LNCaP clone FGC (cell line): ENCODE results near the gene CASZ1.

Source experiments
- DNase-seq: peaks from one replicate; pipeline ENCODE4 v3.0.0-alpha.2; 2011; ENCODE audit warnings: low read depth
- H3K4me3 ChIP-seq: 2 replicates; pipeline ENCODE4 v1.5.1; 2011; ENCODE audit warnings: mild to moderate bottlenecking, low read depth, low read length, control low read depth
- TF ChIP-seq, protein P1 (sequence below): IDR thresholded peaks from 2 replicates; pipeline ENCODE4 v1.5.1; 2012; ENCODE audit warnings: mild to moderate bottlenecking; ENCODE audit not compliant: control insufficient read depth, insufficient read depth; ENCODE audit errors: extremely low read depth

Gene CASZ1

DNA sequence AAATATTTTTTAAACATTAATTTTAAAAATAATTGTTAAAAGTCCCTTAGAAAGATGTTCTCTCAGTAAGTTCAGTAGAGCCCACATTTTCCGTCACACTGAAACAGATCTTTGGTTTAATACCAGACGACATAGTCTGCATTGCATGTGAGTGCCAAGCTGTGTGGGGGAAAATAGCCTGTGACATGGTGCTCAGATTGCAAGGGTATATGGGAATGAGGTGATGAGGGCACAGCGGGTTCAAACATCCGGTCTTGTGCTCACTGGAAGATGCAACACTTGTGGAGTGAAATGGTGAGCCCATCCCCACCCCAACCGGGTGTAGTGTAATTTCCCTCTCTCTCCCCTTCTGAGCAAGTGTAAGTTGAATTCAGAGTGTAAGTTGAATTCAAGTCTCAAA lies 207.4 kb downstream of the CASZ1 start:
- H3K4me3 ChIP-seq, result no peak overlapping the region
- TF ChIP-seq, protein P1, sequence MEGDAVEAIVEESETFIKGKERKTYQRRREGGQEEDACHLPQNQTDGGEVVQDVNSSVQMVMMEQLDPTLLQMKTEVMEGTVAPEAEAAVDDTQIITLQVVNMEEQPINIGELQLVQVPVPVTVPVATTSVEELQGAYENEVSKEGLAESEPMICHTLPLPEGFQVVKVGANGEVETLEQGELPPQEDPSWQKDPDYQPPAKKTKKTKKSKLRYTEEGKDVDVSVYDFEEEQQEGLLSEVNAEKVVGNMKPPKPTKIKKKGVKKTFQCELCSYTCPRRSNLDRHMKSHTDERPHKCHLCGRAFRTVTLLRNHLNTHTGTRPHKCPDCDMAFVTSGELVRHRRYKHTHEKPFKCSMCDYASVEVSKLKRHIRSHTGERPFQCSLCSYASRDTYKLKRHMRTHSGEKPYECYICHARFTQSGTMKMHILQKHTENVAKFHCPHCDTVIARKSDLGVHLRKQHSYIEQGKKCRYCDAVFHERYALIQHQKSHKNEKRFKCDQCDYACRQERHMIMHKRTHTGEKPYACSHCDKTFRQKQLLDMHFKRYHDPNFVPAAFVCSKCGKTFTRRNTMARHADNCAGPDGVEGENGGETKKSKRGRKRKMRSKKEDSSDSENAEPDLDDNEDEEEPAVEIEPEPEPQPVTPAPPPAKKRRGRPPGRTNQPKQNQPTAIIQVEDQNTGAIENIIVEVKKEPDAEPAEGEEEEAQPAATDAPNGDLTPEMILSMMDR, result no peak
- DNase-seq, result no peak

DNA sequence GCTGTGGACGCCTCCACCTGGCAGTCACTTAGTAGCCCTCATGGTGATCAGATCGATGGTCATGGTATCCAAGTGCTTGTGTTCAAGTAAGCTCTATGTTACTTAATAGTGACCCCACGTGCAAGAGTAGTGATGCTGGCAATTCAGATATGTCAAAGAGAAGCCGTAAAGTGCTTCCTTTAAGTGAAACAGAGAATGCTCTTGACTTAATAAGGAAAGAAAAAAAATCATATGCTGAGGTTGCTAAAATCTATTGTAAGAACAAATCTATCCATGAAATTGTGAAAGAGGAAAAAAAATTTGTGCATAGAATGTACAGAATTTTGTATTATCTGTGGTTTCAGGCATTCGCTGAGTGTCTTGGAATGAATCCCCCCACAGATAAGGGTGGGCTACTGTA lies 207.8 kb downstream of the CASZ1 start:
- TF ChIP-seq, protein P1, result no peak
- no peak overlapping the region for H3K4me3 ChIP-seq
- DNase-seq, result no peak
